ENCODE results near the gene COL23A1. TPM values are rescaled to one million over a fixed set of nuclear protein-coding genes. Genes with fewer than 3 reads are reported as not detected.

Gene COL23A1
- total and polyA plus RNA-seq, 2 experiments from 2014 or later: 4.8 to 8.2 TPM

DNA sequence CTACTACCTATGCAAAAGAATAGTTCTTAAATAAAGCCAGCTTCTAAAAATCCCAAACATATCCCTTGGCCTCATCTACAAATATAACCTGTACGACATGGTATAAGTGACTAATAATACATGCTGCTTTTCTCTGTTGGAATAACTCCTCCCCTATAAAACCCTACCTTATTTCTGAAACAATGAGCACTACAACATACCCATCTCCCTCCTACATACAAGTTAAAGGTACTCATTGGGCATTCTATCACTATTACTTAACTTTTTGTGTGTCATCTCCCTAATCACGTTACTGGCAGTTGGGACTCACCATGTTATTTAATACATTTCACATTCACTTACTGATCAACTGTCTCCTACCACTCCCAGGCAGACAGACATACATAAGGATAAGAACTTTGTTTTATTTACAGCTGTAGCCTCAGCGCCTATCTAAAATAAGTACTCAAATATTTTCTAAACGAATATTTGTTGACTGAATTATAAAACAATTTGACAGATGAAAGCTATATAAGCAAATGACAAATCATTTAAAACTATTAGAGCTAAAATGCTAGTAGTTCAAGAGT, 32.6 kb upstream of the COL23A1 start:
- Histone ChIP-seq H3K79me2 (replicated peaks; ENCODE audit: insufficient read depth) (peaks cover 49% of the 10 kb centered on the region), H3K4me2 (no peak overlapping the region), H3K36me3 (ENCODE audit: insufficient read depth) (peaks cover 17% of the 10 kb centered on the region), H4K20me1 (replicated peaks; ENCODE audit: insufficient read depth) (peaks cover 5% of the 10 kb centered on the region), H3K4me3 (no peak overlapping the region), H3K27ac (ENCODE audit: low read depth) (no peak overlapping the region), H3K9me2 (ENCODE audit: insufficient read depth) (no peaks in the 10 kb centered on the region), H3F3A (replicated peaks; ENCODE audit: low read depth) (no peaks in the 10 kb centered on the region), H2AFZ (no peak overlapping the region), H3K27me3 (ENCODE audit: insufficient read depth) (peaks cover 2% of the 10 kb centered on the region; the same call in 1 of the 2 replicates), H3K4me1 (ENCODE audit: insufficient read depth) (peaks cover 41% of the 10 kb centered on the region)
- ATAC-seq (no peak), DNase-seq (ENCODE audit: low spot score) (no peak)
- Mint-ChIP-seq H3K27me3 (ENCODE audit: insufficient read depth, low read depth, poor library complexity) (peaks cover 6% of the 10 kb centered on the region), H3K9me3 (peaks cover 2% of the 10 kb centered on the region; the same call in 1 of the 3 replicates), H3K36me3 (ENCODE audit: low read depth) (peaks cover 32% of the 10 kb centered on the region; the same call in 2 of the 3 replicates), H3K27ac (no peak overlapping the region; the same call in 1 of the 2 replicates), H3K4me3 (no peak overlapping the region), H3K4me1 (peaks cover 47% of the 10 kb centered on the region)
- TF ChIP-seq STAT1 (IDR thresholded peaks at IDR 0.05; ENCODE audit: unreplicated experiment) (no peak), NANOG (IDR thresholded peaks at IDR 0.05; ENCODE audit: borderline replicate concordance) (no peak), EZH2phosphoT487 (IDR thresholded peaks at IDR 0.05; ENCODE audit: unreplicated experiment) (no peak), EZH2 (IDR thresholded peaks at IDR 0.05; ENCODE audit: low read depth, unreplicated experiment) (no peak), ZNF114 (CRISPR knock-in tag; IDR thresholded peaks at IDR 0.05) (no peak), JUNB (IDR thresholded peaks at IDR 0.05; ENCODE audit: unreplicated experiment) (no peak)
- TF ChIP-seq, protein P1, sequence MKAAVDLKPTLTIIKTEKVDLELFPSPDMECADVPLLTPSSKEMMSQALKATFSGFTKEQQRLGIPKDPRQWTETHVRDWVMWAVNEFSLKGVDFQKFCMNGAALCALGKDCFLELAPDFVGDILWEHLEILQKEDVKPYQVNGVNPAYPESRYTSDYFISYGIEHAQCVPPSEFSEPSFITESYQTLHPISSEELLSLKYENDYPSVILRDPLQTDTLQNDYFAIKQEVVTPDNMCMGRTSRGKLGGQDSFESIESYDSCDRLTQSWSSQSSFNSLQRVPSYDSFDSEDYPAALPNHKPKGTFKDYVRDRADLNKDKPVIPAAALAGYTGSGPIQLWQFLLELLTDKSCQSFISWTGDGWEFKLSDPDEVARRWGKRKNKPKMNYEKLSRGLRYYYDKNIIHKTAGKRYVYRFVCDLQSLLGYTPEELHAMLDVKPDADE (IDR thresholded peaks at IDR 0.05): no peak
- TF ChIP-seq, protein P2, sequence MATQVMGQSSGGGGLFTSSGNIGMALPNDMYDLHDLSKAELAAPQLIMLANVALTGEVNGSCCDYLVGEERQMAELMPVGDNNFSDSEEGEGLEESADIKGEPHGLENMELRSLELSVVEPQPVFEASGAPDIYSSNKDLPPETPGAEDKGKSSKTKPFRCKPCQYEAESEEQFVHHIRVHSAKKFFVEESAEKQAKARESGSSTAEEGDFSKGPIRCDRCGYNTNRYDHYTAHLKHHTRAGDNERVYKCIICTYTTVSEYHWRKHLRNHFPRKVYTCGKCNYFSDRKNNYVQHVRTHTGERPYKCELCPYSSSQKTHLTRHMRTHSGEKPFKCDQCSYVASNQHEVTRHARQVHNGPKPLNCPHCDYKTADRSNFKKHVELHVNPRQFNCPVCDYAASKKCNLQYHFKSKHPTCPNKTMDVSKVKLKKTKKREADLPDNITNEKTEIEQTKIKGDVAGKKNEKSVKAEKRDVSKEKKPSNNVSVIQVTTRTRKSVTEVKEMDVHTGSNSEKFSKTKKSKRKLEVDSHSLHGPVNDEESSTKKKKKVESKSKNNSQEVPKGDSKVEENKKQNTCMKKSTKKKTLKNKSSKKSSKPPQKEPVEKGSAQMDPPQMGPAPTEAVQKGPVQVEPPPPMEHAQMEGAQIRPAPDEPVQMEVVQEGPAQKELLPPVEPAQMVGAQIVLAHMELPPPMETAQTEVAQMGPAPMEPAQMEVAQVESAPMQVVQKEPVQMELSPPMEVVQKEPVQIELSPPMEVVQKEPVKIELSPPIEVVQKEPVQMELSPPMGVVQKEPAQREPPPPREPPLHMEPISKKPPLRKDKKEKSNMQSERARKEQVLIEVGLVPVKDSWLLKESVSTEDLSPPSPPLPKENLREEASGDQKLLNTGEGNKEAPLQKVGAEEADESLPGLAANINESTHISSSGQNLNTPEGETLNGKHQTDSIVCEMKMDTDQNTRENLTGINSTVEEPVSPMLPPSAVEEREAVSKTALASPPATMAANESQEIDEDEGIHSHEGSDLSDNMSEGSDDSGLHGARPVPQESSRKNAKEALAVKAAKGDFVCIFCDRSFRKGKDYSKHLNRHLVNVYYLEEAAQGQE (IDR thresholded peaks at IDR 0.05; ENCODE audit: unreplicated experiment): no peak
- TF ChIP-seq, protein P3, sequence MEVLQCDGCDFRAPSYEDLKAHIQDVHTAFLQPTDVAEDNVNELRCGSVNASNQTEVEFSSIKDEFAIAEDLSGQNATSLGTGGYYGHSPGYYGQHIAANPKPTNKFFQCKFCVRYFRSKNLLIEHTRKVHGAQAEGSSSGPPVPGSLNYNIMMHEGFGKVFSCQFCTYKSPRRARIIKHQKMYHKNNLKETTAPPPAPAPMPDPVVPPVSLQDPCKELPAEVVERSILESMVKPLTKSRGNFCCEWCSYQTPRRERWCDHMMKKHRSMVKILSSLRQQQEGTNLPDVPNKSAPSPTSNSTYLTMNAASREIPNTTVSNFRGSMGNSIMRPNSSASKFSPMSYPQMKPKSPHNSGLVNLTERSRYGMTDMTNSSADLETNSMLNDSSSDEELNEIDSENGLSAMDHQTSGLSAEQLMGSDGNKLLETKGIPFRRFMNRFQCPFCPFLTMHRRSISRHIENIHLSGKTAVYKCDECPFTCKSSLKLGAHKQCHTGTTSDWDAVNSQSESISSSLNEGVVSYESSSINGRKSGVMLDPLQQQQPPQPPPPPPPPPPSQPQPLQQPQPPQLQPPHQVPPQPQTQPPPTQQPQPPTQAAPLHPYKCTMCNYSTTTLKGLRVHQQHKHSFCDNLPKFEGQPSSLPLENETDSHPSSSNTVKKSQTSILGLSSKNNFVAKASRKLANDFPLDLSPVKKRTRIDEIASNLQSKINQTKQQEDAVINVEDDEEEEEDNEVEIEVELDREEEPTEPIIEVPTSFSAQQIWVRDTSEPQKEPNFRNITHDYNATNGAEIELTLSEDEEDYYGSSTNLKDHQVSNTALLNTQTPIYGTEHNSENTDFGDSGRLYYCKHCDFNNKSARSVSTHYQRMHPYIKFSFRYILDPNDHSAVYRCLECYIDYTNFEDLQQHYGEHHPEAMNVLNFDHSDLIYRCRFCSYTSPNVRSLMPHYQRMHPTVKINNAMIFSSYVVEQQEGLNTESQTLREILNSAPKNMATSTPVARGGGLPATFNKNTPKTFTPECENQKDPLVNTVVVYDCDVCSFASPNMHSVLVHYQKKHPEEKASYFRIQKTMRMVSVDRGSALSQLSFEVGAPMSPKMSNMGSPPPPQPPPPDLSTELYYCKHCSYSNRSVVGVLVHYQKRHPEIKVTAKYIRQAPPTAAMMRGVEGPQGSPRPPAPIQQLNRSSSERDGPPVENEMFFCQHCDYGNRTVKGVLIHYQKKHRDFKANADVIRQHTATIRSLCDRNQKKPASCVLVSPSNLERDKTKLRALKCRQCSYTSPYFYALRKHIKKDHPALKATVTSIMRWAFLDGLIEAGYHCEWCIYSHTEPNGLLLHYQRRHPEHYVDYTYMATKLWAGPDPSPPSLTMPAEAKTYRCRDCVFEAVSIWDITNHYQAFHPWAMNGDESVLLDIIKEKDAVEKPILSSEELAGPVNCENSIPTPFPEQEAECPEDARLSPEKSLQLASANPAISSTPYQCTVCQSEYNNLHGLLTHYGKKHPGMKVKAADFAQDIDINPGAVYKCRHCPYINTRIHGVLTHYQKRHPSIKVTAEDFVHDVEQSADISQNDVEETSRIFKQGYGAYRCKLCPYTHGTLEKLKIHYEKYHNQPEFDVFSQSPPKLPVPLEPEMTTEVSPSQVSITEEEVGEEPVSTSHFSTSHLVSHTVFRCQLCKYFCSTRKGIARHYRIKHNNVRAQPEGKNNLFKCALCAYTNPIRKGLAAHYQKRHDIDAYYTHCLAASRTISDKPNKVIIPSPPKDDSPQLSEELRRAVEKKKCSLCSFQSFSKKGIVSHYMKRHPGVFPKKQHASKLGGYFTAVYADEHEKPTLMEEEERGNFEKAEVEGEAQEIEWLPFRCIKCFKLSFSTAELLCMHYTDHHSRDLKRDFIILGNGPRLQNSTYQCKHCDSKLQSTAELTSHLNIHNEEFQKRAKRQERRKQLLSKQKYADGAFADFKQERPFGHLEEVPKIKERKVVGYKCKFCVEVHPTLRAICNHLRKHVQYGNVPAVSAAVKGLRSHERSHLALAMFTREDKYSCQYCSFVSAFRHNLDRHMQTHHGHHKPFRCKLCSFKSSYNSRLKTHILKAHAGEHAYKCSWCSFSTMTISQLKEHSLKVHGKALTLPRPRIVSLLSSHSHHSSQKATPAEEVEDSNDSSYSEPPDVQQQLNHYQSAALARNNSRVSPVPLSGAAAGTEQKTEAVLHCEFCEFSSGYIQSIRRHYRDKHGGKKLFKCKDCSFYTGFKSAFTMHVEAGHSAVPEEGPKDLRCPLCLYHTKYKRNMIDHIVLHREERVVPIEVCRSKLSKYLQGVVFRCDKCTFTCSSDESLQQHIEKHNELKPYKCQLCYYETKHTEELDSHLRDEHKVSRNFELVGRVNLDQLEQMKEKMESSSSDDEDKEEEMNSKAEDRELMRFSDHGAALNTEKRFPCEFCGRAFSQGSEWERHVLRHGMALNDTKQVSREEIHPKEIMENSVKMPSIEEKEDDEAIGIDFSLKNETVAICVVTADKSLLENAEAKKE (CRISPR knock-in tag; IDR thresholded peaks at IDR 0.05): no peak

Measured in GM23338 (cell line).